HG02610 (cell line): Measurements from ENCODE around the gene GAD1.

Experiments
- ATAC-seq: cut with Tn5 transposase; IDR thresholded peaks from one replicate; pipeline ENCODE4 v1.9.1; 2021; ENCODE audit warnings: mild to moderate bottlenecking, moderate library complexity; ENCODE audit not compliant: unreplicated experiment

Gene GAD1

DNA sequence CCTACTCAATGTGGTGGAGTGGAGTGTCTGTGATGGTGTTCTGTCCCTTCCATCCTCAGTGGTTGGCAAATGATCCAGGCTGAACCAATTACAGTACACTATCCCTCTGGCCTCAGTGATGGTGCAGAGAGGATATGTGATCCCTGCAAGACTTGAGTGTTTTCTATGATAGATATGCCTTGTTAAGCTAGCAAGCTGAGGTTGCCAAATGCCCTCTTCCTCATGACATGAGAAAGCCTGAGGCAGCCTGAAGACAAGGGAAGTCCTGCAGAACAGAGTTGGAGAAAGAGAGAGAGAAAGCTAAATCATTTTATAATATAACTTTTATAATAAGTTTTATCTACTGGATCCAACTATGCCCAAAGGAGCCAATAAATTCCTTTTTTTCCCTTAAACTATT, 70.8 kb downstream of the GAD1 start:
- ATAC-seq = no peak

GRCh38 chr2:170887896-170888295, 71.2 kb downstream of the GAD1 start:
- ATAC-seq = no peak

- ATAC-seq = no peak
Measured at GRCh38 chr2:170891893-170892292, 75.2 kb downstream of the GAD1 start.

DNA sequence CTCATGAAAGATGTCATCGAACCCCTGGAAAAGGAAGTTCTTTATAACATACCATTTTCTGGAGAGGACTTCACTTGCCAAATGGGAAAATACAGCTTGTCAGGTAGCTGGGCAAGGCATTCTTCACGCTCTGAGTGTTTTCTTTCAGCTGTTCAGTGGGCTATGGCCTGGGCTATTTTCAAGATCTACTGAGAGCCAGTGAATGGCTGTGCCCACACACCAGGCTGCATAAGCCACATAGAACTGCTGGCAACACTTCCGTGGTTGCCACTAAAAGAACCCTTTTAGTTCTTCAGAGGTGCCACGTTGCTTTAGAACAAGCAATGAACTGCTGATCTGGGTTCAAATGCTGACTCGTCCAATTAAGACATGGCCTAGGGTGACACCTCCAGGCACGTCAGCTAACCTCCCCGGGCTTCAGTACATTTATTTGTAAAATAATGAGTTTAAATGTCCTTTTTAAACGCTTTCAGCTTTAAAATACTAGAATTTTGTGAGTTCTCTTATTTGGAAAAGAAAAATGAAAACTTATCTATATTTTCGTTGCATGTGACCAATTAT, 75.8 kb downstream of the GAD1 start:
- no peak for ATAC-seq

- no peak for ATAC-seq
Measured at GRCh38 chr2:170895023-170895757, 78.5 kb downstream of the GAD1 start.

- no peak for ATAC-seq
Measured at GRCh38 chr2:170896622-170897021, 79.9 kb downstream of the GAD1 start.

DNA sequence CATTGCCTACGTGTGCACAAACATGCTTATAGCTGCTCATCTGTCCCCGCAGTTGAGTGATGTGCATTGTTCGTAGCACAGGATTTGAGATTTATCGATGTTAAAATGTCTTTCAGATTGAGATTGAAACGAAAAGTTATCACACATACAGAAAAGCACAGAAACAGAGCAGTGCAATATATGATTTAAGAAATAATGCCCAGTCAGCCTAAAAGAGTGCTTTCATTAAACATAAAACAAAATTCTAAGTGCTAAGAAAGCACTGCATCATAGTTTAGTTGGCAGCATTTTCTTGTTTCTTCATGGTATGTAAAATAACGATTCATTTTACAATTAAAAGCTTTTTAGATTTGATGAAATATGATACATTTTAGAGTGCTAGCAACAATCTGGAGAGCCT, 80.4 kb downstream of the GAD1 start:
- no peak for ATAC-seq

DNA sequence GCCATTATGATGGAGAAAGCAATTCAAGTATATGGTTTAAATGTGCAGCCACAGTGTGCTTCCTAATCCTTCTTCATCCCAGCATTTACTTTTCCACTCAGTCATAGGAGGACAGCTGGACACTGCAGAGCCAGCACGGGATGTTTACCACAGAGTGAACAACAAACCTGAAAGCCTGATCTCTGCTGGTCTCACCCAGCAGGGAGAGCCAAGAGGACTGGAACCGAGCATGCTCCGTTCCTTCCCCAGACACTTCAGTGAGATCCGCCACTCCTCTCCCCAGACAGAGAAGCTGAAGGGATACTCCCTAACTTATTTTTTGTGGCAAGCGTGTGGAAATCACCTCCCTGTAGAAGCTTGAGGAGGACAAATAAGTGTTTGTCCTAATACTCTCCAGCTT, 89.2 kb downstream of the GAD1 start:
- ATAC-seq = no peak
